Suprapubic skin (tissue), 3 donors: ENCODE measurements around the gene RILPL1.

ENCODE experiments used
- POLR2AphosphoS5 ChIP-seq, 3 donors: sonication (generic); formaldehyde crosslinking; IDR thresholded peaks; one replicate each; pipeline ENCODE4 v1.6.1; 2017; ENCODE audit warnings: antibody characterized with exemption in 3 of 3
- TF ChIP-seq, protein P1 (sequence below), 2 donors: fragments of 200-600 bp in 1 of 2; fragments of 450-650 bp in 1 of 2; sonication (generic) in 1 of 2; IDR thresholded peaks; one replicate each; pipeline ENCODE4 v1.5.1; 2016 to 2019; ENCODE audit warnings: antibody characterized with exemption in 2 of 2, mild to moderate bottlenecking in 1 of 2, moderate library complexity in 1 of 2

DNA sequence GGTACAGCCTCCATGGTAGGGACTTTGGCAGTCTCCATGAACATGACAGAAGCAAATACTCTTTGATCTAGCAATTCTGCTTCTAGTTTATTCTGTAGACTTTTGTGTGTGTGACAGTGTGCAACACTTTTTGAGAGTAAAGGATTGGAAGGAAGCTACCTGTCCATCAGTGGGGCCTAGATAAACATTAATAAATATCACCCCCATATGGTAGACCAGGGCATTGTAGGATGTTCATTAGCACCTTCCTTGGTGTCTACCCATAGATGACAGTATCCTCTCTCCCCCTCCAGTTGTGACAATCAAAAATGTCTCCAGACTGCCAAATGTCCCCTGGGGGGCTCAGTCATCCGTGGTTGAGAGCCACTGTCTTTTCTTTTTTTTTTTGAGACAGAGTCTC, 64.7 kb downstream of the RILPL1 start:
- TF ChIP-seq POLR2AphosphoS5 (IDR thresholded peaks at IDR 0.05): no peak
- TF ChIP-seq, protein P1, sequence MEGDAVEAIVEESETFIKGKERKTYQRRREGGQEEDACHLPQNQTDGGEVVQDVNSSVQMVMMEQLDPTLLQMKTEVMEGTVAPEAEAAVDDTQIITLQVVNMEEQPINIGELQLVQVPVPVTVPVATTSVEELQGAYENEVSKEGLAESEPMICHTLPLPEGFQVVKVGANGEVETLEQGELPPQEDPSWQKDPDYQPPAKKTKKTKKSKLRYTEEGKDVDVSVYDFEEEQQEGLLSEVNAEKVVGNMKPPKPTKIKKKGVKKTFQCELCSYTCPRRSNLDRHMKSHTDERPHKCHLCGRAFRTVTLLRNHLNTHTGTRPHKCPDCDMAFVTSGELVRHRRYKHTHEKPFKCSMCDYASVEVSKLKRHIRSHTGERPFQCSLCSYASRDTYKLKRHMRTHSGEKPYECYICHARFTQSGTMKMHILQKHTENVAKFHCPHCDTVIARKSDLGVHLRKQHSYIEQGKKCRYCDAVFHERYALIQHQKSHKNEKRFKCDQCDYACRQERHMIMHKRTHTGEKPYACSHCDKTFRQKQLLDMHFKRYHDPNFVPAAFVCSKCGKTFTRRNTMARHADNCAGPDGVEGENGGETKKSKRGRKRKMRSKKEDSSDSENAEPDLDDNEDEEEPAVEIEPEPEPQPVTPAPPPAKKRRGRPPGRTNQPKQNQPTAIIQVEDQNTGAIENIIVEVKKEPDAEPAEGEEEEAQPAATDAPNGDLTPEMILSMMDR (IDR thresholded peaks at IDR 0.05): no peak
